Measurements from ENCODE around the gene ANKS3. TPM values are rescaled to one million over a fixed set of nuclear protein-coding genes. Genes with fewer than 3 reads are reported as not detected.

Gene ANKS3
- total RNA-seq, 6 experiments from 2014 or later: 16.7 to 23.1 (median 19.7) TPM

GRCh38 chr16:4682616-4683254 lies 51.3 kb downstream of the ANKS3 start:
- no peak overlapping the region for H3K27ac Mint-ChIP-seq
- no peaks in the 10 kb centered on the region for H3K9me3 Mint-ChIP-seq
- no peaks in the 10 kb centered on the region for H3K4me1 Mint-ChIP-seq (ENCODE audit: low read depth)
- DNase-seq: no peak
- peaks cover 4% of the 10 kb centered on the region for H3K27me3 Mint-ChIP-seq (ENCODE audit: insufficient read depth)
- H3K4me3 Mint-ChIP-seq: no peak overlapping the region
- peak; percentile 62 for TF ChIP-seq CTCF (IDR thresholded peaks at IDR 0.05)
- H3K36me3 Mint-ChIP-seq (ENCODE audit: low read depth): peaks cover 4% of the 10 kb centered on the region

- H3K36me3 Mint-ChIP-seq (ENCODE audit: low read depth): peaks cover 4% of the 10 kb centered on the region
- no peak for TF ChIP-seq CTCF (IDR thresholded peaks at IDR 0.05)
- H3K4me3 Mint-ChIP-seq: no peak overlapping the region
These were observed 51.9 kb downstream of the ANKS3 start for GRCh38 chr16:4682084-4682591.

DNA sequence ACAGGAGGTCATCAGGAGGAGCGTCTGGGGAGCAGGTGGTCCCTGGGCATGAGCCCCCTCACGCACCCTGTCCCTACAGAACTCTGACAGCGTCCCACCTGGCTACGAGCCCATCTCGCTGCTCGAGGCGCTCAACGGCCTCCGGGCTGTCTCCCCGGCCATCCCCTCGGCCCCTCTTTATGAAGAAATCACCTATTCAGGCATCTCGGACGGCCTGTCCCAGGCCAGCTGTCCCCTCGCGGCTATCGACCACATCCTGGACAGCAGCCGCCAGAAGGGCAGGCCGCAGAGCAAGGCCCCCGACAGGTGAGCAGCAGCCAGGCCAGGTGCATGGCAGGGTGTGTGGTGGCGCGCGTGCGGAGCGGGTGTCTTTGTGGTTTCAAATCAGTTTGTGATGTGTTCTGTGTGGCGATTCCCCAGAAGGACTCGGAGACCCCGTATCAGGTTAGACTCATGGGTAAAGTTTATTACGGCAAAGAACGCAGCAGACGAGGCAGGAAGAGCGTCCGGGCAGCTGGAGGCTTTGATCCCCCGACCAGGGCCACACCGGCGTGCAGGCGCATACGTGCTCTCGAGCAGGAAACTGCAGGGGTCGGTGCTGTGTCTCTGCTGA lies 52.5 kb downstream of the ANKS3 start:
- TF ChIP-seq CTCF (IDR thresholded peaks at IDR 0.05): no peak
- Mint-ChIP-seq H3K27me3 (ENCODE audit: insufficient read depth) (peaks cover 4% of the 10 kb centered on the region), H3K4me3 (no peak overlapping the region), H3K36me3 (ENCODE audit: low read depth) (peaks cover 4% of the 10 kb centered on the region), H3K27ac (no peak overlapping the region), H3K9me3 (no peaks in the 10 kb centered on the region), H3K4me1 (ENCODE audit: low read depth) (no peaks in the 10 kb centered on the region)
- no peak for DNase-seq

More at GRCh38 chr16:4682084-4682591, 51.9 kb downstream of the ANKS3 start:
- no peaks in the 10 kb centered on the region for H3K9me3 Mint-ChIP-seq
- no peaks in the 10 kb centered on the region for H3K4me1 Mint-ChIP-seq (ENCODE audit: low read depth)
- H3K27ac Mint-ChIP-seq: no peak overlapping the region
- H3K27me3 Mint-ChIP-seq (ENCODE audit: insufficient read depth): peaks cover 4% of the 10 kb centered on the region
- no peak for DNase-seq

GRCh38 chr16:4680673-4681470 lies 53.2 kb downstream of the ANKS3 start:
- Mint-ChIP-seq H3K9me3 (no peaks in the 10 kb centered on the region), H3K27ac (no peak overlapping the region), H3K4me1 (ENCODE audit: low read depth) (no peaks in the 10 kb centered on the region), H3K27me3 (ENCODE audit: insufficient read depth) (peaks cover 4% of the 10 kb centered on the region), H3K36me3 (ENCODE audit: low read depth) (peaks cover 4% of the 10 kb centered on the region), H3K4me3 (no peak overlapping the region)
- no peak for DNase-seq
- no peak for TF ChIP-seq CTCF (IDR thresholded peaks at IDR 0.05)

- H3K4me3 Mint-ChIP-seq: no peak overlapping the region
- peaks cover 4% of the 10 kb centered on the region for H3K36me3 Mint-ChIP-seq (ENCODE audit: low read depth)
- H3K9me3 Mint-ChIP-seq: no peaks in the 10 kb centered on the region
- H3K4me1 Mint-ChIP-seq (ENCODE audit: low read depth): no peaks in the 10 kb centered on the region
- no peak for DNase-seq
- peaks cover 4% of the 10 kb centered on the region for H3K27me3 Mint-ChIP-seq (ENCODE audit: insufficient read depth)
- no peak overlapping the region for H3K27ac Mint-ChIP-seq
- TF ChIP-seq CTCF (IDR thresholded peaks at IDR 0.05): no peak
These were observed 54.0 kb downstream of the ANKS3 start for GRCh38 chr16:4679850-4680636.

All from HFFc6 (cell line).